HEK293 (cell line): ENCODE data around the gene TIMM17A.
A peak's percentile ranks its signal among the peaks of the same experiment; 100 is the strongest.

ENCODE experiments used
- EGR2 ChIP-seq: fragments of 450-650 bp; formaldehyde crosslinking; IDR thresholded peaks from 2 replicates; pipeline ENCODE4 v1.5.1; 2016; ENCODE audit warnings: low read depth, missing biosample characterization, missing genetic modification characterization
- FEZF1 ChIP-seq: fragments of 450-650 bp; formaldehyde crosslinking; IDR thresholded peaks from 2 replicates; pipeline ENCODE4 v1.5.1; 2016; ENCODE audit warnings: missing biosample characterization, missing genetic modification characterization
- GLI2 ChIP-seq: fragments of 450-650 bp; formaldehyde crosslinking; IDR thresholded peaks from 2 replicates; pipeline ENCODE4; 2017; ENCODE audit warnings: missing biosample characterization, missing genetic modification characterization, low read depth, borderline replicate concordance
- KLF7 ChIP-seq: fragments of 450-650 bp; formaldehyde crosslinking; IDR thresholded peaks from 2 replicates; pipeline ENCODE4 v1.5.1; 2016; ENCODE audit warnings: missing biosample characterization, missing genetic modification characterization, borderline replicate concordance
- PRDM2 ChIP-seq: fragments of 450-650 bp; formaldehyde crosslinking; IDR thresholded peaks from 2 replicates; pipeline ENCODE4 v1.5.1; 2016; ENCODE audit warnings: missing biosample characterization, missing genetic modification characterization, borderline replicate concordance
- SALL2 ChIP-seq: fragments of 450-650 bp; formaldehyde crosslinking; IDR thresholded peaks from 2 replicates; pipeline ENCODE4 v1.5.0; 2017; ENCODE audit warnings: missing biosample characterization, mild to moderate bottlenecking, missing genetic modification characterization, borderline replicate concordance
- SP2 ChIP-seq: fragments of 450-650 bp; formaldehyde crosslinking; IDR thresholded peaks from 2 replicates; pipeline ENCODE4 v1.5.1; 2016; ENCODE audit warnings: missing biosample characterization, missing genetic modification characterization
- YY1 ChIP-seq: fragments of 450-650 bp; formaldehyde crosslinking; IDR thresholded peaks from 2 replicates; pipeline ENCODE4 v1.5.1; 2018; ENCODE audit warnings: missing biosample characterization, missing genetic modification characterization
- ZNF132 ChIP-seq: fragments of 450-650 bp; formaldehyde crosslinking; IDR thresholded peaks from 2 replicates; pipeline ENCODE4 v1.5.1; 2017; ENCODE audit warnings: missing biosample characterization, missing genetic modification characterization, borderline replicate concordance
- ZNF133 ChIP-seq: fragments of 450-650 bp; formaldehyde crosslinking; IDR thresholded peaks from 2 replicates; pipeline ENCODE4 v1.5.1; 2016; ENCODE audit warnings: missing biosample characterization, missing genetic modification characterization
- ZNF157 ChIP-seq: fragments of 450-650 bp; formaldehyde crosslinking; IDR thresholded peaks from 2 replicates; pipeline ENCODE4 v1.5.1; 2016; ENCODE audit warnings: missing biosample characterization, missing genetic modification characterization
- ZNF248 ChIP-seq: fragments of 450-650 bp; formaldehyde crosslinking; IDR thresholded peaks from 2 replicates; pipeline ENCODE4 v1.5.1; 2017; ENCODE audit warnings: missing biosample characterization, missing genetic modification characterization
- ZNF354C ChIP-seq: fragments of 450-650 bp; formaldehyde crosslinking; IDR thresholded peaks from 2 replicates; pipeline ENCODE4 v1.5.1; 2016; ENCODE audit warnings: missing biosample characterization, missing genetic modification characterization, low read depth, borderline replicate concordance
- ZNF362 ChIP-seq: fragments of 450-650 bp; formaldehyde crosslinking; IDR thresholded peaks from 2 replicates; pipeline ENCODE4 v1.5.1; 2016; ENCODE audit warnings: missing biosample characterization, missing genetic modification characterization
- ZNF426 ChIP-seq: fragments of 450-650 bp; formaldehyde crosslinking; IDR thresholded peaks from 2 replicates; pipeline ENCODE4 v1.5.1; 2017; ENCODE audit warnings: missing biosample characterization, missing genetic modification characterization, mild to moderate bottlenecking, inconsistent platforms, moderate library complexity
- ZNF514 ChIP-seq: fragments of 450-650 bp; formaldehyde crosslinking; IDR thresholded peaks from 2 replicates; pipeline ENCODE4 v1.5.1; 2016; ENCODE audit warnings: missing biosample characterization, missing genetic modification characterization
- ZNF560 ChIP-seq: fragments of 450-650 bp; formaldehyde crosslinking; IDR thresholded peaks from 2 replicates; pipeline ENCODE4 v1.5.1; 2017; ENCODE audit warnings: missing biosample characterization, missing genetic modification characterization, borderline replicate concordance
- ZNF596 ChIP-seq: fragments of 450-650 bp; IDR thresholded peaks from 2 replicates; pipeline ENCODE4 v1.5.0; 2018; ENCODE audit warnings: missing biosample characterization, mild to moderate bottlenecking, missing genetic modification characterization, moderate library complexity
- ZNF600 ChIP-seq: fragments of 450-650 bp; formaldehyde crosslinking; IDR thresholded peaks from 2 replicates; pipeline ENCODE4 v1.5.1; 2016; ENCODE audit warnings: missing biosample characterization, missing genetic modification characterization
- ZNF623 ChIP-seq: fragments of 450-650 bp; formaldehyde crosslinking; IDR thresholded peaks from 2 replicates; pipeline ENCODE4 v1.5.1; 2016; ENCODE audit warnings: missing biosample characterization, missing genetic modification characterization
- ZNF670 ChIP-seq: fragments of 450-650 bp; formaldehyde crosslinking; IDR thresholded peaks from 2 replicates; pipeline ENCODE4 v1.5.1; 2016; ENCODE audit warnings: missing biosample characterization, missing genetic modification characterization, low read depth
- ZNF747 ChIP-seq: fragments of 450-650 bp; formaldehyde crosslinking; IDR thresholded peaks from 2 replicates; pipeline ENCODE4 v1.5.1; 2016; ENCODE audit warnings: missing biosample characterization, missing genetic modification characterization
- ZNF776 ChIP-seq: fragments of 450-650 bp; formaldehyde crosslinking; IDR thresholded peaks from 2 replicates; pipeline ENCODE4 v1.5.0; 2017; ENCODE audit warnings: missing biosample characterization, missing genetic modification characterization, borderline replicate concordance
- ZNF777 ChIP-seq: fragments of 450-650 bp; formaldehyde crosslinking; IDR thresholded peaks from 2 replicates; pipeline ENCODE4 v1.5.1; 2017; ENCODE audit warnings: missing biosample characterization, missing genetic modification characterization, borderline replicate concordance
- ZNF837 ChIP-seq: fragments of 450-650 bp; formaldehyde crosslinking; IDR thresholded peaks from 2 replicates; pipeline ENCODE4 v1.5.1; 2016; ENCODE audit warnings: missing biosample characterization, missing genetic modification characterization
- TF ChIP-seq, protein P1 (sequence below): fragments of 450-650 bp; formaldehyde crosslinking; IDR thresholded peaks from 2 replicates; pipeline ENCODE4 v1.5.1; 2017; ENCODE audit warnings: missing biosample characterization, missing genetic modification characterization
- TF ChIP-seq, protein P2 (sequence below): fragments of 450-650 bp; formaldehyde crosslinking; IDR thresholded peaks from 2 replicates; pipeline ENCODE4 v1.5.1; 2016; ENCODE audit warnings: missing biosample characterization, missing genetic modification characterization
- TF ChIP-seq, protein P3 (sequence below): fragments of 450-650 bp; formaldehyde crosslinking; IDR thresholded peaks from 2 replicates; pipeline ENCODE4 v1.5.1; 2017; ENCODE audit warnings: missing biosample characterization, missing genetic modification characterization

TIMM17A gene

GRCh38 chr1:201955009-201955728 lies at the start of gene TIMM17A (continued):
- TF ChIP-seq ZNF426 (tag by site-specific recombination) = no peak
- no peak for TF ChIP-seq ZNF623 (tag by site-specific recombination)
- peak; percentile 86; the same call in 1 of the 2 replicates for TF ChIP-seq YY1
- TF ChIP-seq ZNF670 (tag by site-specific recombination) = no peak
- no peak for TF ChIP-seq SALL2 (tag by site-specific recombination)
- no peak for TF ChIP-seq ZNF600 (tag by site-specific recombination)
- TF ChIP-seq, protein P1, sequence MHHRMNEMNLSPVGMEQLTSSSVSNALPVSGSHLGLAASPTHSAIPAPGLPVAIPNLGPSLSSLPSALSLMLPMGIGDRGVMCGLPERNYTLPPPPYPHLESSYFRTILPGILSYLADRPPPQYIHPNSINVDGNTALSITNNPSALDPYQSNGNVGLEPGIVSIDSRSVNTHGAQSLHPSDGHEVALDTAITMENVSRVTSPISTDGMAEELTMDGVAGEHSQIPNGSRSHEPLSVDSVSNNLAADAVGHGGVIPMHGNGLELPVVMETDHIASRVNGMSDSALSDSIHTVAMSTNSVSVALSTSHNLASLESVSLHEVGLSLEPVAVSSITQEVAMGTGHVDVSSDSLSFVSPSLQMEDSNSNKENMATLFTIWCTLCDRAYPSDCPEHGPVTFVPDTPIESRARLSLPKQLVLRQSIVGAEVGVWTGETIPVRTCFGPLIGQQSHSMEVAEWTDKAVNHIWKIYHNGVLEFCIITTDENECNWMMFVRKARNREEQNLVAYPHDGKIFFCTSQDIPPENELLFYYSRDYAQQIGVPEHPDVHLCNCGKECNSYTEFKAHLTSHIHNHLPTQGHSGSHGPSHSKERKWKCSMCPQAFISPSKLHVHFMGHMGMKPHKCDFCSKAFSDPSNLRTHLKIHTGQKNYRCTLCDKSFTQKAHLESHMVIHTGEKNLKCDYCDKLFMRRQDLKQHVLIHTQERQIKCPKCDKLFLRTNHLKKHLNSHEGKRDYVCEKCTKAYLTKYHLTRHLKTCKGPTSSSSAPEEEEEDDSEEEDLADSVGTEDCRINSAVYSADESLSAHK = no peak
- TF ChIP-seq FEZF1 (tag by site-specific recombination) = no peak
- TF ChIP-seq ZNF776 (tag by site-specific recombination) = no peak
- TF ChIP-seq ZNF354C (tag by site-specific recombination) = no peak
- TF ChIP-seq, protein P2, sequence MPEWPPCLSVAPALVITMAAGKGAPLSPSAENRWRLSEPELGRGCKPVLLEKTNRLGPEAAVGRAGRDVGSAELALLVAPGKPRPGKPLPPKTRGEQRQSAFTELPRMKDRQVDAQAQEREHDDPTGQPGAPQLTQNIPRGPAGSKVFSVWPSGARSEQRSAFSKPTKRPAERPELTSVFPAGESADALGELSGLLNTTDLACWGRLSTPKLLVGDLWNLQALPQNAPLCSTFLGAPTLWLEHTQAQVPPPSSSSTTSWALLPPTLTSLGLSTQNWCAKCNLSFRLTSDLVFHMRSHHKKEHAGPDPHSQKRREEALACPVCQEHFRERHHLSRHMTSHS (tag by site-specific recombination) = 0 out of 2 replicates have a peak, but pooled peaks have one; percentile 23
- TF ChIP-seq ZNF514 (tag by site-specific recombination) = no peak
- TF ChIP-seq ZNF560 = no peak
- no peak for TF ChIP-seq ZNF133
- no peak for TF ChIP-seq ZNF157 (tag by site-specific recombination)
- TF ChIP-seq ZNF837 = no peak
- TF ChIP-seq, protein P3, sequence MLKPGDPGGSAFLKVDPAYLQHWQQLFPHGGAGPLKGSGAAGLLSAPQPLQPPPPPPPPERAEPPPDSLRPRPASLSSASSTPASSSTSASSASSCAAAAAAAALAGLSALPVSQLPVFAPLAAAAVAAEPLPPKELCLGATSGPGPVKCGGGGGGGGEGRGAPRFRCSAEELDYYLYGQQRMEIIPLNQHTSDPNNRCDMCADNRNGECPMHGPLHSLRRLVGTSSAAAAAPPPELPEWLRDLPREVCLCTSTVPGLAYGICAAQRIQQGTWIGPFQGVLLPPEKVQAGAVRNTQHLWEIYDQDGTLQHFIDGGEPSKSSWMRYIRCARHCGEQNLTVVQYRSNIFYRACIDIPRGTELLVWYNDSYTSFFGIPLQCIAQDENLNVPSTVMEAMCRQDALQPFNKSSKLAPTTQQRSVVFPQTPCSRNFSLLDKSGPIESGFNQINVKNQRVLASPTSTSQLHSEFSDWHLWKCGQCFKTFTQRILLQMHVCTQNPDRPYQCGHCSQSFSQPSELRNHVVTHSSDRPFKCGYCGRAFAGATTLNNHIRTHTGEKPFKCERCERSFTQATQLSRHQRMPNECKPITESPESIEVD = no peak
- no peak for TF ChIP-seq ZNF132 (tag by site-specific recombination)
- no peak for TF ChIP-seq ZNF777 (tag by site-specific recombination)
- TF ChIP-seq ZNF747 = no peak
- TF ChIP-seq GLI2 (tag by site-specific recombination) = no peak
- TF ChIP-seq EGR2 (tag by site-specific recombination) = peak; percentile 93
- no peak for TF ChIP-seq ZNF596 (tag by site-specific recombination)
- TF ChIP-seq ZNF248 = no peak
- peak; percentile 96 for TF ChIP-seq SP2 (tag by site-specific recombination)
- no peak; the same call in 1 of the 2 replicates for TF ChIP-seq KLF7
- TF ChIP-seq ZNF362 (tag by site-specific recombination) = no peak; the same call in none of the 2 replicates
- TF ChIP-seq PRDM2 = no peak
